HL-60 (cell line): ENCODE measurements around the gene SERPINI1.

Experiments used
- POLR2AphosphoS5 ChIP-seq: IDR thresholded peaks from 2 replicates; pipeline ENCODE4 v1.6.1; 2012; ENCODE audit warnings: low read depth
- REST ChIP-seq: IDR thresholded peaks from 2 replicates; pipeline ENCODE4 v1.6.1; 2012; ENCODE audit warnings: low read depth; ENCODE audit not compliant: insufficient replicate concordance
- TF ChIP-seq, protein P1 (sequence below): IDR thresholded peaks from one replicate; pipeline ENCODE4 v1.5.1; 2011; ENCODE audit warnings: low read length, control low read depth, inconsistent platforms; ENCODE audit not compliant: insufficient read depth

- TF ChIP-seq, protein P1, sequence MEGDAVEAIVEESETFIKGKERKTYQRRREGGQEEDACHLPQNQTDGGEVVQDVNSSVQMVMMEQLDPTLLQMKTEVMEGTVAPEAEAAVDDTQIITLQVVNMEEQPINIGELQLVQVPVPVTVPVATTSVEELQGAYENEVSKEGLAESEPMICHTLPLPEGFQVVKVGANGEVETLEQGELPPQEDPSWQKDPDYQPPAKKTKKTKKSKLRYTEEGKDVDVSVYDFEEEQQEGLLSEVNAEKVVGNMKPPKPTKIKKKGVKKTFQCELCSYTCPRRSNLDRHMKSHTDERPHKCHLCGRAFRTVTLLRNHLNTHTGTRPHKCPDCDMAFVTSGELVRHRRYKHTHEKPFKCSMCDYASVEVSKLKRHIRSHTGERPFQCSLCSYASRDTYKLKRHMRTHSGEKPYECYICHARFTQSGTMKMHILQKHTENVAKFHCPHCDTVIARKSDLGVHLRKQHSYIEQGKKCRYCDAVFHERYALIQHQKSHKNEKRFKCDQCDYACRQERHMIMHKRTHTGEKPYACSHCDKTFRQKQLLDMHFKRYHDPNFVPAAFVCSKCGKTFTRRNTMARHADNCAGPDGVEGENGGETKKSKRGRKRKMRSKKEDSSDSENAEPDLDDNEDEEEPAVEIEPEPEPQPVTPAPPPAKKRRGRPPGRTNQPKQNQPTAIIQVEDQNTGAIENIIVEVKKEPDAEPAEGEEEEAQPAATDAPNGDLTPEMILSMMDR, result no peak
- TF ChIP-seq POLR2AphosphoS5, result no peak
- TF ChIP-seq REST, result no peak
These were observed 20.6 kb upstream of the SERPINI1 start for GRCh38 chr3:167714871-167715270.
